Activated effector memory CD4-positive, alpha-beta T cell treated with anti-CD3 and anti-CD28 coated beads, Interleukin-2, amount 50 U/mL, for 16 hours (primary cell): ENCODE measurements around the gene ARL15.

Source experiments
- DNase-seq: peaks from one replicate; pipeline ENCODE4 v3.0.0-alpha.2; 2020

Gene ARL15

DNA sequence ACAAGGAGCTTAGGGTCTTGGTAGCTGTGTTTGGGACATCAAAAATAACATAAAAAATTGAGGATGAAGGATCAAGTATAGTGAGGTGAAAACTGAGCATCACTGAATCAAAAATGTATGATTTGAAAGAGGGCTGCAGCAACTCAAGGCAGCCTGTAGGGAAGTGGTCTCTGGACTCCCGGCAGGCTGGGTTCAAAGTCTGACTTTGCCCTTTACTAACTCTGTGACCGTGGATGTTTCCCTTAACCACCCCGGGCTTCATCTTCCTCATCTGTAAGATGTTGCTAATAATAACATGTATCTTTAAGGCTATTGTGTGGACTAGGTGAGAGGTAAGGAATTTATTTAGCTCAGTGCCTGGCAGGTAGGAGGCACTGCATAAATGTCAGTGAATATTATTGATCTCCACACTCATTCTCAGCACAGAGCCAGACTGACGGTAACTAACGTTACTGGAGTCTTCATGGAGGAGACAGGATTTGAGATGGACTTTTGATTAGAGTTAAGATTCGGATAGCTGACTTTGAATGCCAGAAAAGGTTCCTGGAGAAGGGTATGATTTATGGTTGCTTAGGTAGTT, 382.6 kb downstream of the ARL15 start:
- DNase-seq: no peak

DNA sequence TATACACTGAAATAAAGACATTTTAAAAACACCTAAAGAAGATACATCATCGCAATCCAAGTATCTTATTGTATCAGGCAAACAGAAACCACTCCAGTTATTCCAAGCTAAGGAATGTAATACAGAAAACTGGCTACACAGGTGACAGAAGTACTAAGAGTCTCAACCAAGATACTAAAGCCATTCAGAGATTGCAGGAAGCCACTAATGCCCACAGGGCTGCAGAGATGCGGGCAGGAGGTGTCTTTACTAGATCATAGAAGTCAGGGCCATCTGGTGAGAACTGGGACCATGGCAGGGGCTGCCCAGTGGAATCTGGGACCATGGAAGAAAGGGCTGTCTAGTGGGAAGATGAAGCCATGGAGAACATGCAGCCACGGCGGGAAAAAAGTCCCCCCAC, 384.3 kb downstream of the ARL15 start:
- no peak for DNase-seq

DNA sequence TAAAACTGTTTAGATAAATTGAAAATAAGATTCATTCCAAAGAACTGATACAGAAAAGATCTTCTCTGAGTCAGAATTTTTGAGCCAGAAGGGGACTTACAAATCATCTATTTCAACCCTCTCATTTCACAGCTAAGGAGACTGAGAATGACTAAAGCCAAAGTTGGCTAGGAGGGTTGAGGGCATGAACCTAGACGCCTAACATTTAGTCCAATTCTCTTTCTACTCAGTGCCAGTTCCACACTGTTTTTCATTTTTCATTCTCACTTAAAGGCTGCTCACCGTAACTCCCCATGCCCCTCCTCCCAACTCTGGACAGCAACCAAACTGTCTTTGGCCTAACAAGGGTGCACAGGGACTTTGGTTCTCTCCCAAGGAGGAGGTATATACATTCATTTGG, 386.0 kb downstream of the ARL15 start:
- no peak for DNase-seq

DNA sequence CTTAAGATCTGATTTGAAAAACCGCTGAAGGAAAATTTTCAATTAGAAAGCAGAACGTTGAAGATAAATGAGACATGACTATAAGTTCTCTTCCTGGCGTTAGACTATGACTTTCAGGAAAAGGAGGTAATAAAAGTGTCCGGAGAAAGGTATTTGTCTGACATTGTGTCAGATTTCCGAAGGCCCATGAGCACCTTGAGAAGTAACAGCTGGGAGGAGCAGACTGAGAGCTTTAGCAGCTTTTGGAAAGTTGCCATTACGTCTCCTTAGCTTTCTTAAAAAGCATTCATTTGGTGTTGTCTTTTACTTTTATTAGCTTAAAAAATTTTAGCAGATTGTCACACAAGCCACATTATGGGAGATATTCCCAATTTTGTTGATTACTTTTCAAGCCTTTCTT, 386.4 kb downstream of the ARL15 start:
- no peak for DNase-seq

DNA sequence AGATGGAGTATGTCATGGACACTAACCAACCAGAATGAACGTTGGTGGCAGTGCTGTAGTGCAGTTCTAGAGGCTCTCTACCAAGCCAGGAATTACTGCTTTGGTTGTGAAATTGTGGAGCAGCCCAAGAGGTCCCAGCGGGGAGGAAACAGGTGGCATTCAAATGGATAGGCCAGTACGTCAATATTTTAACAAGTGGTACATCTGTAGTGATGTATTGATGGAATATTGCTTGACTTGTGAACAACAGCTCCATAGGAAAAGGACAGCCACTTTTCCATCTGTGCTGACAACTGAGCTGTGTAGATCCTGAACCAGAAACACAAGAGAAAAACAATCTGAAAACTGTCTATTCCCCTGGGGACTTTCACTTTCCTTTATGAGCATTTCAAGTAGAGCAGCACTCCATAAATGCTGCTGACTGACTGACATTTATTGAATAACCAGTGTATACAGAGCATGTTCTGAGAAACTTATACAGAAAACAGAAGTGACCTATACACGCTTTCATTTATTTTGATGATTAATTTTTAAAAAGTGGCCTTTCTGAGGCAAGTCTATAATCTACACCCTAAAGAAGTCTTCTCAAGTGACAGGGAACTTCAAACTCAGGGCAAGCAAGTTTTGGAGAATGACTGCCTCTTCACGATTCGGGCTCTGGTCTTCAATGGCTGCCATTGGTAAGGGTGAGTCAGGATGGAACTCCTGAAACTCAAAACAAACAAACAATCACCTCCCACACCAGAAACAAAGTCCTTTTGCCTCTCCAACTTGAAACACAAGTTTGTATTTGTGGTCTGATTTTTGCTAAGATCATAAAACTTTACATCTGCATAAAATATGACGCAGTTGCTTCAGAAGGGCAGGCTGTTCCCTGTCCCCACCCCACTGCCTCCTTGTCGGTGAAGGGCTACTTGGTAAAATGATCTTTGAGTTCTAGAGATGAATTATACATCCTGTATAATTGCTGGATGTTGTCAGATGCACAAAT, 387.6 kb downstream of the ARL15 start:
- DNase-seq: no peak

DNA sequence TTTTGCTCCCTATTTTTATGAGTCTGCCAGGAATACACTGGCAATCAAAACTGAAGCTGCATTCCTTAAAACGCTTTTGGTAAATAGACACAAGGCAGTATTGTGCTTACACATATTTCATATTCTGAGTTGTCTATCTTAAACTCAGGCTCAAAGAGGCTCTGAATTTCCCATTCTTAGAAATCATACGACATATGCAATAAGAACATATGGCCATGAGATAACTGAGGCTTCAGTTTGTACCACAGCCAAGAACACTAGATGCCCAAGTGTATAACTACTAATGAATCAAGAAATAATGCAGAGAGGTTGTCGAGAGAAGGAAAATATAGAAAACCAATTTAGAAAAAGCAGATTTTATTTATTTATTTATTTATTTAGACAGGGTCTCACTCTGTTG, 392.5 kb downstream of the ARL15 start:
- DNase-seq: no peak

DNA sequence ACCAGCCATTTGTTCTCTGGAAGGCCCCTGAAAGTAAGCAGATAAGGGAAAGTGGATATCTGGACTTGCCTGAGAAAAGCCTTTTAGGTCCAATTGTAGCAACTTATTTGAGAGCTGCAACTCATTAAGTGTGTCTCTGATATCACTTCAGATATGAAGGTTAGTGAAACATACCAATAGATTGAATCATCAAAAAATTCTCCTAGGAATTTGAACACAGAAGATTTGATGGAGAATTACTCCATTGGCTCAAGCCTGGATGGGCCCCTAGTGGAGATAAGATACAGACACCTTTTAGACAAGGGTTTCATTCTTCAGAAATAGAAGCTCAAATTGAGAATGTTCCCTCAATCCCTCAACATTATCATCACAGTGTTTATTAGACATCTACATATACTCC, 393.3 kb downstream of the ARL15 start:
- no peak for DNase-seq

DNA sequence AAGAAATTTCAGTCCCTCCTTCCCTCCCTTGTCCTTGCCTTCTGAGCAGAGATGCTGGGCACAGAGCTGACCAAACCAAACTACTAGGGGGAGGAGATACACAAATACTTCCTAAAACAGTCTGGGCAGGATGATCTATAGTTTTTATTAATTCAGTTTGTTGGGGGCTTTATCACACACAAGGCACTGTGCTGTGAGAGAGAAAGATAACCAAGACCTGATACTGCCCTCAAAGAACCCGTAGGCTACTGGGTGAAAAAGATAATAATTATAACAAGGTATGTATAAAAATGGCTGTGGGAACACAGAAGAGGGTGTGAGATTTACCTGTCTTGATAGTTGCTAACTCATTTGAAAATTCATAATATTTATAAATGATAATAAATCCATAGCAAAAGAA, 395.3 kb downstream of the ARL15 start:
- no peak for DNase-seq

DNA sequence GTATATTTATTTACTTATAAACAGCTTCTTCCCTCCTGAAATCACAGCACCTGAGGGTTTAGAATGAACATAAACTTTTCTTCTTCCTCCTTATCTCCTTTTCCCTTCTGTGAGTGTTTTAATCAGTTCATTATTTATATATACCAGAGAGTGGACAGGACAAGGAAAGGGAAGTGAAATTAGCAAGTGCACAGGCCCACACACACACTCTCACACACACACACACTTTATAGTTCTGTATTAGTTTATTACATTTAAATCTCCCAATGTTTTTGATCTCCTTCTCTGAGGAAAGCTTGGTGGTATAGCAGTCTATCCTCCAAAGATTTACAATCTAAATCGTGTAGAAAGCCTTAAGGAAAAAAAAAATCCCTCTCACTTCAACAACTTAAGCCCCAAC, 396.4 kb downstream of the ARL15 start:
- DNase-seq: no peak

DNA sequence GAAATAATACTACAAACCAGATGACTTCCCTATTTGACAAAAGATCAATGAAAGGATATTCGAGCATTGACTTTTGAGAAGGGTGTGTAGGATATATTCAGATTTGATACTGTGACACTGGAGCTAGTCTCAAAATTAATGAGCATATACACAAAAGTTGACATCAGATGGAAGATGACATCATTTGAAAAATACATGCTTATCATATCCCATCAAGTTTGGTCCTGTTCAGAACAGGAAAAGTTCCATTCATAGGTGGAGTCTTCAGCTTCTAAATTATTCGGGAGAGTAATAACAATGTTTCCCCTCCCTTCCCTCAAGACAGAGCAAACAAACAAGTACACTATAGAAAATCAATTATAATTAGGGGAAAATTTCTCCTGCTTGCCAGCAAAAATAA, 401.6 kb downstream of the ARL15 start:
- DNase-seq: no peak

DNA sequence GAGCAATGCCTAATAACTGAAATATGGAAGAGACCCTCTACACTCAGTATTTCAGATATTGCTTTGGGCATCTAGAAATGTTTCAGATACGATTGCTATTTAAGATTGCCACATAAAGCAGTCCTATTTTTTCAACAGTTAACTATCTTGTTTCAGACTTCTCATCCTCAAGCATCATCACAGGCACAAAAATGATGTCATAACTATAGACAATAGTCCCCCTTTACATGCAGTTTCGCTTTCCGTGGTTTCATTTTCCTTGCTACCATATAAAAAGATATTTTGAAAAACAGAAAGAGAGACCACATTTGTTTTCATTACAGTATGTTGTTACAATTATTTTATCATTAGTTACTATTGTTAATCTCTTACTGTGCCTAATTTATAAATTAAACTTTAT, 402.5 kb downstream of the ARL15 start:
- no peak for DNase-seq

DNA sequence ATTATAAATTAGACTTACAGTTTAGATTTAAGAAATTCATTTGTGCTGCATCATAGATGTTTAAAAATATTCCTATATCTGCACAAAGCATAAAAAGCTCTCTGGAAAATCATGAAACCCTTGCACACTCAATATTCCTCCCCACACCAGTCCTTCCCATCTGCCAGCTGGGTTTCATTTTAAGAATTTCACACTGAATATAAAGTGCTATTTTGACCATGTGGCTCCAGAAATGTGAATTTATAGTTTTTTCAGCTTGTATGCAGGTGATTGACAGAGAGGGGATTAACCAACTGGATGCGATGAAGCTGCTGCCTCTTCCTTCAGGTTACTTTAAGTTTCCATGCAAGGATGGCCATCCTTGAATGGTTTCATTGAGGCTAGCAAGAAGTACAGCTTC, 403.6 kb downstream of the ARL15 start:
- no peak for DNase-seq

DNA sequence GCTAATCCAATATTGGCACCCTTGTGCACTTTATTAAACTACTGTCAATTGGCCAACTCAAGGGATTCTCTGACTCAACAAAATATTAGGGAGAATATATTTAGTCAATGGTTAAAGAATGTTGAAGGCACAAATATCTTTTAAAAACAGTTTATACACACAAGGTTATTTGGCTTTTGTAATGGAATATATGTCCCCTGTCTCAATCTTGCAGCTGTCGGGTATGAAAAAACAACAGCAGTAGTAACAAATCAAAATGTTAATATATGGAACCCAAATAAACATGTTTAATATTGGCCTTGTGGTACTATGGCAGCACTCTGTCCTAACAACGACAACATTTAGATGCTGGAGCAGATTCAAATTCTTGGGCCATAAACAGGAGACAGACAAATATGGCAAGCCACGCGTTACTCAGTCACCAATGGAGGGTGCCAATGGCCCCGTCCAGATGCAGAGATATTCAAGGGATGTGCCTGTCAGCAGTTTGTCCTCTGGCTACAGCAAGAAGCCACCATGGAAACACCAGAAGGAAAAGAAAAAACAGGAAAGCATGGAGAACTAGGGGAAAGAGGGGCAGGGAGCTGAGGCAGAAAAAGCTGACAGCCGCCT, 408.0 kb downstream of the ARL15 start:
- DNase-seq: no peak

DNA sequence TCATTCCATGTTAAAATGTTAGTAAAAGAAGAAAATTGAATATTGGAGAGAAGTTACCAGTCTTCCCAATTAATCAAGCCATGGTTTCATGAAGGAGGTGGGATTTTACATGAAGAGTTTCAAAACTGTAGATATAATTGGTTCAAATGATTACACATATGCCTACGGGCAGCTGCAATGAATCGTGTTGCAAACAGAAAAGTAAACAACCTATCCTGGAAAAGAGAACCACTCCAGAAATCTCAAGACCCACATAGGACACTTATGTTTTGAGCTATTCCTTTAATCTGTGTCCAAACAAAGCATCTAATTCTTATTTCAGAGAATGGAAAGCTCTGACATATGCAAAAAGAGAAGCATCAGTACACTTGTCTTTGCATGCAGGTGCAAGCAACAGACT, 409.7 kb downstream of the ARL15 start:
- DNase-seq: no peak

DNA sequence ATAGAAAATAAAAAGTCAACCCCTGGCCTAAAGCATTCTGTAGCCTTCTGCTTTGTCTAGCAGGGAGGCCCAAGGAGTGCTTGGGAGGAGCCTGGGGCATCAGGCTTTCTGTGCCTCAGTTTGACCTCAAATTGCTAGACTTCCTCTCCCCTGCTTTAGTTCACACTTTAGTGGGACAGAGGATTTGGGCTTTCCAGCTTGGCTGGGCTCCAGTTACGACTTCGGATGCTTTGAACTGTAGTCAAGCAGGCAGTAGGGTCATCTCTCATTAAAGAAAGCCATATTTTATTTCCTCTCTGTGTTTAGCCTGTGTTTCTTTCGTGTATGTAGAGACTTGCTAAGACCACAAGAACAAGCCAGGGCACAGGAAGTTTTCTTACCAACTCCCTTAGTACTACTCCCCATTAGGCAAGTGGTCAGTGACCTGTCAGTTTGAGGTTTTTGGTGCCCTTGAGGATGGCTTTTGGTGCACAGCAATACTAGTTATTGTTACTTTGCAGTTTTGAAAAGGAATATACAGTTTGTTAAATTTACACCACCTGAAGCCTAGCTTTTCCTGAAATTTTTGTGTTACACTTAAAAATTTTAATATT, 415.2 kb downstream of the ARL15 start:
- DNase-seq: no peak

DNA sequence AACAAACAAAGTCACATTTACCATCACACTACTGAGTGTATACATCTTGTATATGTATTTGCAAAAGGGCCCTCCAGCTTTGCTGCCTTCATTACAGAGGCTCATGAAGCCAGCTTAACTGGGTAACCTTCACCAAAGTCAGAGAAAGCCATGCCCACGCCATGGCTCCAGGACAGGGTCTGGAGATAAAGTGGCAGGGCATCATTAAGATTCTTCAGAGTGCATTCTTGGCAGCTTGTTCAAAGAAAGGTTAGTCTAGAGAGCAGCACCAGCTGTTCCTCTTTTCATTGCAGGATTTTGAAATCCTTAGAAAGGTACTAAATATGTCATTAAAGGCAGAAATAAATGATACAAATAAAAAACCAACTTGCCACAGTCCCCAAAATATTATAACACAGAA, 416.7 kb downstream of the ARL15 start:
- DNase-seq: no peak

DNA sequence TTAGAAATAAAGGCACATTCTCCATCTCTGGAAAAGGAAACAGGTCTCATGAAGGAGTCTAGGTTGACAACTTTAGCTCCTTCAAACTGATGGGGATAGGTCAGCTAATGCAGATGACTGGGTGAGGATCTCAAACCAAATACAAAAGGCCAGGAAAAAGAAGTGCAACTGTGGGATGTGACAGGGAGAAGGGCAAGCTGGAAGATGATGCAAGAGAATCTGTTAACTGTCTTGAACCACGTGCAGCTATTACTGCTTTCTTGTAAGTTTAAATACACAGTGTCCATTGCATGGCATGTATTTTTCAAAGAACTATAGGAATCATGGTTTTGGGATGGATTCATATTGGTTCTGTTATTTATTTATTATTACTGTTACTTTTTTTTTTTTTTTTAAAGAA, 418.1 kb downstream of the ARL15 start:
- no peak for DNase-seq

DNA sequence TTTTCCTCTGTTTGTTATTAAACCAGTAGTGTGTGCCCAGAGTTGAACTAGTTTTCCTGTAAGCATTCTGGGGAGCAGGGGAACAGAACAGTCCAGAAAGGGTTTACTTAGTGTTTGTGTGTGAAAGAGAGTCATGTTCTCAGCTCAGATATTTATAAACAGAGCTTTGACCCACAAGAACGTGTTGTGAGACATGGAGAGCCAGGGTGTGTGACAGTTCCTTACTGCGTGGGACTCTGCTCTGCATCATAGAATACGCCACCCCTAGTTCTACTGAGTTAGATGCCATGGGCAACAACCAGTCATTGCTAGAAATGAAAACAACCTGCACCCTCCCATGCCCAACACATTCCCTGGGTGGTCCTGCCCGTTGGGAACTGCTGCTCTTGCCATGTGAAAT, 419.2 kb downstream of the ARL15 start:
- DNase-seq: no peak

DNA sequence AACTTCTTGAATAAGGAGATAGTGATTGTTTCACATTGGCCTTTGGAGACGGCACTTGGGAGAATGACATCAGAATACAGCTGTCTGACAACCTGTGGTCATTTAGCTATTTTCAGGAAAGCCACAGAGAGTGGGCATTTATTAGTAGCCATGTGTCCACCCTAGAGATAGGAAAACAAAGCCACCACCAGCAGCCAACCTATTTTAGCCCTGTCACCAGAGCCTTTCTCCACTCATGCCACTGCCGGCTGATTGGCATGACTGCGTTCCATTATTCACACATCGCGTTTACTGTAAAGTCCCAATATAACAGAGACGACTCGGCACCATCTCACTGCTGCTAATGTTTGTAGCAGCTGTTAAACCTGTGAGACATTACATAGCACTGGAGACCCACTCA, 419.9 kb downstream of the ARL15 start:
- DNase-seq: no peak

DNA sequence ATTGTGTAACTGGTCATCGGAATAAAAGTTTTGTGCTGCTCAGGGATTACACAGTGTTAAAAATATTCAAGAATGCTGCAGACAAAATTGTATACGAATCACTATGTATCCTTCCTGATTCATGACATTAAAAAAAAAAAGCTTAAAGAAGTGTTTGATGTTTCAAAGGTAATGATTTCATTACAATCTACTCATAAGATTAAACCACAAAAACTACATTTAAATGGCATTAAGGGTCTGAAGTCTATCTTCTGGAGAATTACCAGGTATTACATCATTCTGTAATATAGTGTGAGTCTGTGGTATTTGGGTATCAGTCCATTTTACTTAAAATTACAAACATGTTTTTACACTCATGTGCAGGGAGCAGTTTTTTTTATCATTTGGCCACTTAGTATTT, 425.5 kb downstream of the ARL15 start:
- no peak for DNase-seq

DNA sequence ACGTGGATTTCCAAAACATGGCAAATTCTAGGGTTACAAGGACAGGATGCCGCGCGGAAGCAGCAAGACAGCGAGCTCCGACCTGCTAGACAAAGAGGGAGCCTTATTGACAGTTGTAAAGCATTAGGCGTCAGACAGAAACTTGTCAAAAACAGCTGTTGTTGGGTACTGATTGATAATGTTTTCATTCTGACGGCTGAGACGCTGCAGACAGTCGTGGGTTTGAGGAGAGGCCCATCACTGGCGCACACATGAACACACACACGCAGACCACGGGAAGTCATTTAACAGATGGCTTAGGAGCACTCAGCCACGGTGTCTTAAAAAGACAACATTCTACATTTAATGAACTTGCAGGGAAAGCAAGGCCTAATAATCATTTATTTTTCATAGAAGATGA, 426.0 kb downstream of the ARL15 start:
- no peak for DNase-seq

DNA sequence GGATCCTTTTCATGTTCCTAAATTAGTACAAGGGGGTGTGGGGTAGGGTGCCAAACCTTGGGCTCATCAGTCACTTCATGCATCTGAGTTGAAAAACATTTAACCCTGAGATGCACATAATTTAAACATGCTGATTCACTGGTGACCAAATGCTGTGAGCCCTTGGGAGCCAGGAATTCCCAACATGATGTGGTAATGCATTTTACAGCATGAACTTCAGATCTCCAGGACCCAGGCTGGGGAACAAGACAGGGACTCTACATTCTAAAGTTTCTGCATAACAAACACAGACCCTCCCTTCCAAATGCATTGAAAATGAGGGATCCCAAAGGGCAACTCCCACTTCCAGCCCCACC, 427.7 kb downstream of the ARL15 start:
- no peak for DNase-seq

DNA sequence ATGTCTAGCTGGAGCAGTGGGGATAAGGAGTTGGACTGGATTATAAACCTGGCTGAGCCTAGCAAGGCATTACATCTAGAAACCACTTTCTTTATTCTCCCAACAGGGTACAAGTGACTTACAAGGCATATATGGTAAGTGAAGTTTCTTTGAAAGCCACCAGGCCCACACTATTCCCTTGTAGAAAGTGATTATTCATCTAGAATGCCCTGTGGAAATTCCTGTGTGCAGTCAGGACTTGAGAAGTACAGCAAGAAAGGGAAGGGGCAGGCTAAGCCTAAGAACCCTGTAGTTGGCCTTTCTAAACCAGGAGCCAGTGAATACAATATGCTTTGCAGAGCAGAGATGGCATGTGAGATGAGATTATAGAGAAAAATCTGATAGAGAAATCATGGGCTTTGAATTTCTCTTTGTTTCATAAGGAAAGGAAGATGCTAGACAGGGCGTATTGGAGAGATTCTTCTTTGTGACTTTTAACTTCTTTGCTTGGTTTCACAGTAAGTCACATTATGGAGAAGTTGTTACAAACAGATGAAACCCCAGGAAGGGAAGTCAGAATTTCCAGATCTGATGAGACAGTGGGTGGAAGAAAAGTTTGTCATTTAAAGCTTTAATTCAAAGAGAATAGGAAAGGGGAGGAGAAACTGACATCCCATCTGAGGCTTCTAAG, 428.2 kb downstream of the ARL15 start:
- DNase-seq: no peak
